Fibroblast of the aortic adventitia (primary cell): ENCODE measurements around the gene FNTB. TPM values are rescaled to one million over a fixed set of nuclear protein-coding genes. Genes with fewer than 3 reads are reported as not detected.
A peak's percentile ranks its signal among the peaks of the same experiment; 100 is the strongest.

Experiments
- DNase-seq: peaks from one replicate; pipeline ENCODE4 v3.0.0-alpha.2; 2010; ENCODE audit warnings: low read depth
- H3K4me3 ChIP-seq: 2 replicates; pipeline ENCODE4 v1.5.1; 2011; ENCODE audit warnings: low read depth, mild to moderate bottlenecking, control low read depth, low read length, moderate library complexity
- total RNA-seq: library from RNA; depleted of rRNA; stranded (reverse); fragments of >200 nt; gene quantifications from 2 replicates; pipeline ENCODE4 v1.2.3, GENCODE V29; 2012; ENCODE audit warnings: low replicate concordance
- TF ChIP-seq, protein P1 (sequence below): IDR thresholded peaks from 2 replicates; pipeline ENCODE4 v1.5.1; 2011; ENCODE audit warnings: mild to moderate bottlenecking, low read length, control low read depth, inconsistent platforms; ENCODE audit not compliant: insufficient read depth

The FNTB gene
- total RNA-seq, 1 donor = 19.3 TPM

- DNase-seq = no peak
- TF ChIP-seq, protein P1, sequence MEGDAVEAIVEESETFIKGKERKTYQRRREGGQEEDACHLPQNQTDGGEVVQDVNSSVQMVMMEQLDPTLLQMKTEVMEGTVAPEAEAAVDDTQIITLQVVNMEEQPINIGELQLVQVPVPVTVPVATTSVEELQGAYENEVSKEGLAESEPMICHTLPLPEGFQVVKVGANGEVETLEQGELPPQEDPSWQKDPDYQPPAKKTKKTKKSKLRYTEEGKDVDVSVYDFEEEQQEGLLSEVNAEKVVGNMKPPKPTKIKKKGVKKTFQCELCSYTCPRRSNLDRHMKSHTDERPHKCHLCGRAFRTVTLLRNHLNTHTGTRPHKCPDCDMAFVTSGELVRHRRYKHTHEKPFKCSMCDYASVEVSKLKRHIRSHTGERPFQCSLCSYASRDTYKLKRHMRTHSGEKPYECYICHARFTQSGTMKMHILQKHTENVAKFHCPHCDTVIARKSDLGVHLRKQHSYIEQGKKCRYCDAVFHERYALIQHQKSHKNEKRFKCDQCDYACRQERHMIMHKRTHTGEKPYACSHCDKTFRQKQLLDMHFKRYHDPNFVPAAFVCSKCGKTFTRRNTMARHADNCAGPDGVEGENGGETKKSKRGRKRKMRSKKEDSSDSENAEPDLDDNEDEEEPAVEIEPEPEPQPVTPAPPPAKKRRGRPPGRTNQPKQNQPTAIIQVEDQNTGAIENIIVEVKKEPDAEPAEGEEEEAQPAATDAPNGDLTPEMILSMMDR = no peak
- H3K4me3 ChIP-seq = no peak overlapping the region
Observed at GRCh38 chr14:64970041-64970440, 16.7 kb upstream of the FNTB start.

DNA sequence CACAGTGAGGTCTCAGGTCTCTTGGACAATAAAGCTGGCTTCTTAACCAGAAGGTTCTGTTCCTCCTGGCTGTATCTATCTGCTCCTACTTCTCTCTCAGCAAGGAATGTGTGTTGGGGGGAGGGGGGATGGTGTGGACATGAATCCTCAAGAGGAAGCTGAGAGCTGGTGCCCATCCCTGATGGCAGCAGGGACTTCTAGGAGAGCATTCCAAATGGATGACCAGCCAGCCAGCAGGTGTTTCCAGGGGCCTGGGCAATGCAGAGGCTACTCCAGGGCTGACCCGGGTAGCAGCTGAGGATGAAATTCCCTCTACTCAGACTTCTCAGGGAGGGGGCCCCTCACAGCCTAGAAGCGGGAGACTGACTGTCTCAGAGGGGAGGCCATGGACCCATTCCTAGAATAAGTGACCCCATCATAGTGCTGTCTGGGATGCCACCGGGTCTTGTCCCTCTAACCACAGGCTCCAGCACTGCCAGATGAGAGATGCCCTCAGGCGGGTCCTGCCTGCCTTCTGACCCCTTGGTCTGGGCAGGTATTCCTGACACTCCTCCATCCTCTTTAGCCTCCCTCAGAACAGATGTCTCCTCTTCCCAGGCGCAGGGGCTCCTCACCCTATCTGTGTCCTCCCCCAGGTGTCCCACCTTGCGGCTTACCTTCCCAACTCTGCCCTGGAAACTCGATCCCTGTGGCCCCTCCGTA, 15.8 kb upstream of the FNTB start:
- TF ChIP-seq, protein P1 = no peak
- DNase-seq = peak; percentile 5
- H3K4me3 ChIP-seq = peak overlapping the region; percentile 74

- peak overlapping the region; percentile 74 for H3K4me3 ChIP-seq
- no peak for DNase-seq
- TF ChIP-seq, protein P1 = no peak
Observed at GRCh38 chr14:64971491-64971942, 15.2 kb upstream of the FNTB start.

DNA sequence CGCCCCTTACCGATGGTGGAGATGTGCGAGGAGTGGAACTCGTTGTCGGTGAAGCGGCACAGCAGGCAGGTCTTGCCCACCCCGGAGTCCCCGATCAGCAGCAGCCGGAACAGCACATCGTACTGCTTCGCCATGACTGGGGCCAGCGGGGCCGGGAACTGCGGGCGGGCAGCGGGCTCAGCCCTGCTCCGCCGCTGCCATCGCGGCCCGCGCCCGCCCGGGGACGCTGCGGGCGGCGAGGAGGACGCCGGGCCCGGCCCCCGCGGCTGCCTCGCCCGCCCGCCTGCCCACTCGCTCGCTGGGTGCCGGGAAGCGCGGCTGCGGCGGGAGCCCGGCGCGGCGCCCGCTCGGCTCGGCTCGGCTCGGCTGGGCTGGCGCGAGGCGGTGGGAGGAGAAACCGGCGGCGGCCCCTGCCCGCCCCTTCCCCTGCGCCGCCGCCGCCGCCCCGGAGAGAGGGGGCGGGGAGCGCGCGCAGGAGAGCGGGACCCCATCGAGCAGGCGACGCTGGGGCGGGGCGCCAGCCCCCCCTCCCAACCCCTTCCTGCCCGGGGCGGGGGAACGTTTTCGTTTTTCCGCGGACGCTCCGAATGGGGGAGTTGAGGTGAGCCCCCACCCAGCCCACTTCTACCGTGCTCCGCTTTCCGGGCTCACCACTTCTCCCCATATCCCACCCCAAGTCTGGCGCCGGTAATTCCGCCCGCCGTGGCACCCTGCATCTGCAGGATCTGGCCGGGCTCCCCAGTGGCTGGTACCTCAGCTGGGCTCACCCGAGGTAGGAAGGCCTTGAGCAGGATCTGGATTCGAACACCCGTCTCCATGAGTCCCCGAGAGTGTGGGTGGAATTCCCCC, 14.5 kb upstream of the FNTB start, which contains the start of gene RAB15:
Gene RAB15, minus strand, starts transcription at position 394 of the 849 bp plus-strand sequence. Its CDS starts 260 bp downstream, at position 134.
- H3K4me3 ChIP-seq = peak within 1 kb of the TSS; percentile 74
- TF ChIP-seq, protein P1 = no peak
- no peak for DNase-seq

DNA sequence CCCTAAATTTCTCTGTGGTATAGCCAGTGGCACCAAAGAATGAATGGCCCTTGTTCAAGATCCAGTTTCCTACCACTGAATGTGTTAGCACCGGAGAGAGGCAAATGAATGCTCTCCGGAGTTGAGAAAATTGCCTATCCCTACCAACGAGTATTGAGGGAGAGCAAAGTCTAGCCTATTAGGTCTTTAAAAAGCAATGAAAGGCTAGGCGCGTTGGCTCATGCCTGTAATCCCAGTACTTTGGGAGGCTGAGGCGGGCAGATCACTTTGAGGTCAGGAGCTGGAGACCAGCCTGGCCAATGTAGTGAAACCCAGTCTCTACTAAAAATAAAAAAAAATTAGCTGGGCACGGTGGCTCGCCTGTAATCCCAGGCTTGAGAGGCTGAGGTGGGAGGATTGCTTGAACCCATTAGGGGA, 13.7 kb upstream of the FNTB start:
- no peak overlapping the region for H3K4me3 ChIP-seq
- no peak for DNase-seq
- TF ChIP-seq, protein P1 = no peak

DNA sequence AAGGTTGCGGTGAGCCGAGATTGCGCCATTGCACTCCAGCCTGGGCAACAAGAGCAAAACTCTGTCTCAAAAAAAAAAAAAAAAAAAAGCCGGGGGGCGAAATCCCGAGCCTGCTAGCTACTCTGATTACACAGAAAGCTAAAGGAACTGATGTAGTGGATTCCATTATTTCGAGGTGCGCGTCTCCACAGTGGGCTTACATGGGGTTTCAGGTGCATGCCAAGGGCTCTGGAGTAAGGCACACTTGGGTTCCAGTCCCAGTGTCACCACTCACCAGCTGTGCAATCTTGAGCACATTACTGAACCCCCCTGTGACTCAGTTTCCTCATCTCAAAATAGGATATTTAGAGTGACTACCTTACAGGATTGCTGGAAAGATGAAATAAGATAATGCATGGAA, 12.9 kb upstream of the FNTB start:
- H3K4me3 ChIP-seq = no peak overlapping the region
- no peak for DNase-seq
- TF ChIP-seq, protein P1 = no peak
